Heart left ventricle (tissue), 16 donors: ENCODE data around the gene PEX13. TPM values are rescaled to one million over a fixed set of nuclear protein-coding genes. Genes with fewer than 3 reads are reported as not detected.

ENCODE experiments used
- ATAC-seq, 4 donors: fragments of 200-7000 bp; cut with Tn5 transposase; one replicate each; pipeline ENCODE4 v1.9.1; 2020 to 2022; ENCODE audit warnings: moderate library complexity in 4 of 4, mild to moderate bottlenecking in 3 of 4, moderate number of reproducible peaks in 1 of 4
- DNase-seq, 5 donors: peaks; one replicate each; pipeline ENCODE4 v3.0.0-alpha.2; 2020
- H3K27ac ChIP-seq, 12 donors: fragments of 200-600 bp; sonication (generic) in 4 of 12; one replicate each; pipeline versions ENCODE4 v1.5.0 to v1.8.0; 2016 to 2022; ENCODE audit warnings: mild to moderate bottlenecking in 2 of 12
- H3K27me3 ChIP-seq, 9 donors: fragments of 200-600 bp; sonication (generic) in 2 of 9; one replicate each; pipeline versions ENCODE4 v1.5.1 to v1.8.0; 2016 to 2022; ENCODE audit warnings: mild to moderate bottlenecking in 3 of 9
- H3K36me3 ChIP-seq, 9 donors: fragments of 200-600 bp; sonication (generic) in 2 of 9; one replicate each; pipeline versions ENCODE4 v1.5.0 to v1.8.0; 2018 to 2022; ENCODE audit warnings: mild to moderate bottlenecking in 2 of 9
- H3K4me1 ChIP-seq, 12 donors: fragments of 200-600 bp; sonication (generic) in 4 of 12; one replicate each; pipeline versions ENCODE4 v1.5.0 to v1.8.0; 2016 to 2022; ENCODE audit warnings: mild to moderate bottlenecking in 3 of 12
- H3K4me3 ChIP-seq, 12 donors: fragments of 200-600 bp; sonication (generic) in 4 of 12; one replicate each; pipeline versions ENCODE4 v1.5.0 to v1.8.0; 2017 to 2022; ENCODE audit warnings: mild to moderate bottlenecking in 9 of 12, moderate library complexity in 4 of 12
- H3K9me3 ChIP-seq, 12 donors: fragments of 200-600 bp; sonication (generic) in 4 of 12; one replicate each; pipeline versions ENCODE4 v1.5.0 to v1.8.0; 2016 to 2022; ENCODE audit warnings: mild to moderate bottlenecking in 1 of 12
- CTCF ChIP-seq, 12 donors: fragments of 200-600 bp; sonication (generic) in 4 of 12; IDR thresholded peaks; one replicate each; pipeline versions ENCODE4 v1.5.0 to v1.8.0; 2018 to 2022; ENCODE audit warnings: antibody characterized with exemption in 12 of 12, mild to moderate bottlenecking in 5 of 12
- POLR2A ChIP-seq, 2 donors: fragments of 450-650 bp; IDR thresholded peaks; one replicate each; pipeline ENCODE4 v1.6.1; 2017; ENCODE audit warnings: antibody characterized with exemption in 2 of 2, mild to moderate bottlenecking in 2 of 2, moderate library complexity in 2 of 2
- WGBS, 4 donors: extraction: QIAGEN DNeasy Blood & Tissue Kit in 2 of 4; methylation state at CpG; one replicate each; pipeline versions ENCODE4 v1.1.5 to v1.1.7; 2013 to 2018; 5-methylcytosine and 5-hydroxymethylcytosine counted together
- intact Hi-C, 10 donors: fragments of 100-400 bp; cut with DNase I; formaldehyde crosslinking; loops; one replicate each; pipeline versions ENCODE4 v1.11.1 to v1.14.2; 2022
- polyA plus RNA-seq, 2 donors: library from polyadenylated mRNA; stranded (reverse); fragments of 200-250 nt; gene quantifications; one replicate each; pipeline ENCODE4 v1.2.3, GENCODE V29; 2013
- total RNA-seq, 9 donors: library from RNA; depleted of rRNA in 2 of 9; stranded (reverse); fragments of >200 nt in 2 of 9; fragmentation: NEBNext Ultra II Directional in 3 of 9; extraction: Animal tissue kit (Norgen Biotek cat#: 25700) in 3 of 9; gene quantifications; one replicate each; pipeline versions ENCODE4 v1.1.0 to v1.2.4, GENCODE V29; 2016 to 2023
- donor health status: ischemic (EF 13 %, LVEDD 7.1; RV severe dilation, severe dysfunction).
- donor health status: healthy with polysubstance abuse.
- donor health status: DM: no; HTN: yes; CAD: no.
- donor health status: DM: no; HTN: no; CAD: no.
- donor health status: ischemic (EF 25% LVEDD 6.9; RV normal size, moderate dysfunction).
- donor health status: ischemic (EF 25% LVEDD 5.7; RV mildly dilated, moderate dysfunction).
- donor health status: healthy.
- donor health status: DM: yes; HTN: yes; CAD: no.
- donor health status: ischemic (EF 35%, LVEDD 5.7; RV mildly dilated, moderate dysfunction).
- donor health status: nonischemic (EF 11% LVEDD 7.7; RV severe dilation, severe dysfunction).
- donor health status: DM: yes; HTN: yes; CAD: no.
- donor health status: PGD.
- donor health status: ischemic (EF 29% LVEDD 5.4; RV normal size, mild dysfunction).
- donor health status: nonischemic (EF 23%, LVEDD 6.1; RV moderate dilation, normal function).

Gene PEX13
- total and polyA plus RNA-seq, 11 donors: 11.7 to 27.6 (median 23.8) TPM

GRCh38 chr2:61074100-61074499, 56.6 kb downstream of the PEX13 start:
- Histone ChIP-seq H3K36me3 (peaks cover 0 to 96% (median 76%) of the 10 kb centered on the region in 9 donors), H3K9me3 (no peaks in the 10 kb centered on the region), H3K4me3 (no peak overlapping the region), H3K27me3 (no peaks in the 10 kb centered on the region), H3K4me1 (no peaks in the 10 kb centered on the region), H3K27ac (no peak overlapping the region)
- intact Hi-C loops: no loop called here
- ATAC-seq (no peak), DNase-seq (no peak)
- TF ChIP-seq CTCF (IDR thresholded peaks at IDR 0.05) (no peak), POLR2A (IDR thresholded peaks at IDR 0.05) (no peak)
- WGBS, 4 donors: 94 to 100% (median 99%) methylated on average over 1 of the region's 1 CpG

DNA sequence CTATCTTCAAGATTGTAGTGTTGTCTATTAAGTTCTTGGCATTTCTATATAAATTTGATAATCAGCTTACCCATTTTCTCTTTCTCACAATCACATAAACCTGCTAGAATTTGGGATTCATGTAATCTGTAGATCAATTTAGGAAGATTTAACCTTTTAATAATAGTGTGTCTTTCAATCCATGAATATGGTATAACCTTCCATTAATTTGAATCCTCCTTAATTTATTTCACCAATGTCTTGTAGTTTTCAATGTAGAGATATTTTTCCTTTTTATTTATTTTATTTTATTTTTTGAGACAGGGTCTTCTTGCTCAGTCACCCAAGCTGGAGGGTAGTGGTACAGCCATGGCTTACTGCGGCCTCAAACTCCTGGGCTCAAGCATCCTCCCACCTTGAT, 68.4 kb downstream of the PEX13 start:
- H3K27me3 ChIP-seq: no peaks in the 10 kb centered on the region
- 98 to 100% (median 100%) methylated on average over 1 of the region's 1 CpG for WGBS, 4 donors
- ATAC-seq (no peak), DNase-seq (no peak)
- H3K4me3 ChIP-seq: no peak overlapping the region
- TF ChIP-seq POLR2A (IDR thresholded peaks at IDR 0.05): no peak
- no peak overlapping the region for H3K27ac ChIP-seq
- intact Hi-C loops: no loop called here
- H3K9me3 ChIP-seq: peaks cover 0 to 9% (median 0%) of the 10 kb centered on the region in 12 donors
- no peaks in the 10 kb centered on the region for H3K4me1 ChIP-seq
- peaks cover 0 to 97% (median 71%) of the 10 kb centered on the region in 9 donors for H3K36me3 ChIP-seq

DNA sequence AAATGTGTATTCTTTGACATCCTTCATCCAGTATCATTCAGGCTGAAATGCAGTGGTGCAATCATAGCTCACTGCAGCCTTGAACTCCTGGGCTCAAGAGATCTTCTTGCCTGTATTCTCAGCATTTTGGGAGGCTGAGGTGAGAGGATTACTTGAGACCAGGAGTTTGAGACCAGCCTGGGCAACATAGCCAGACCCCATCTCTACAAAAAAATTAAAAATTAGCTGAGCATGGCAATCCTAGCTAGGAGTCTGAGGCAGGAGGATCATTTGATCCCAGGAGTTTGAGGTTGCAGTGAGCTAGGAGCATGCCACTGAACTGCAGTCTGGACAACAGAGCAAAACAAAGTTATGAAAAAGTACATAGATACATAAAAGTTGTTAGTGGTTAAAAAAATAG, 72.3 kb downstream of the PEX13 start:
- intact Hi-C loops: no loop called here
- H3K27ac ChIP-seq: no peak overlapping the region
- no peaks in the 10 kb centered on the region for H3K27me3 ChIP-seq
- no peak overlapping the region for H3K4me3 ChIP-seq
- peaks cover 0 to 9% (median 0%) of the 10 kb centered on the region in 12 donors for H3K9me3 ChIP-seq
- peaks cover 0 to 84% (median 62%) of the 10 kb centered on the region in 9 donors for H3K36me3 ChIP-seq
- H3K4me1 ChIP-seq: no peaks in the 10 kb centered on the region
- TF ChIP-seq CTCF (IDR thresholded peaks at IDR 0.05): no peak
- no peak for TF ChIP-seq POLR2A (IDR thresholded peaks at IDR 0.05)
- no peak for DNase-seq
- no peak for ATAC-seq

DNA sequence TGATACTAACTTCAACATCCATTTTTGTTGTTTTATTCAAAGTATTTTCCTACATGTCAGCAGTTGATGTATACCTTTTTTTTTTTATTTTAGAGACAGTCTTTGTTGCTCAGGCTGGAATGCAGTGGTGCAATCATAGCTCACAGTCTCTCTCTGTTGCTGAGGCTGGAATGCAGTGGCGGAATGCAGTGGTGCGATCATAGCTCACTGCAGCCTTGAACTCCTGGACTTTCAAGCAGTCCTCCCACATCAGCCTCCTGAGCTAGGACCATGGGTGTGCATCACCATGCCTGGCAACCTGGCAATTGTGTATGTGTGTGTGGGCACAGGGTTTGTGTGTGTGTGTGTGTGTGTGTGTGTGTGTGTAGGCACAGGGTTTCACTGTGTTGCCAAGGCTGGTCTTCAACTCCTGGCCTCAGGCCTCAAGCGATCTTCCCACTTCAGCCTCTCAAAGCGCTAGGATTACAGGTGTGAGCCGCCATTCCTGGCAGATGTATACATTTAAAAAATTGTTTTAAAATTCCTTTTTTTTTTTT, 72.9 kb downstream of the PEX13 start:
- whole genome bisulfite sequencing, 4 donors: 87 to 99% (median 98%) methylated on average over 5 of the region's 5 CpGs

More for the DNA sequence above, 72.9 kb downstream of the PEX13 start:
- H3K4me1 ChIP-seq: no peaks in the 10 kb centered on the region
- no peak for TF ChIP-seq CTCF (IDR thresholded peaks at IDR 0.05)
- no peaks in the 10 kb centered on the region for H3K27me3 ChIP-seq
- no peak overlapping the region for H3K27ac ChIP-seq
- H3K36me3 ChIP-seq: peaks cover 0 to 78% (median 55%) of the 10 kb centered on the region in 9 donors
- no peak overlapping the region for H3K4me3 ChIP-seq
- no peak for DNase-seq
- H3K9me3 ChIP-seq: peaks cover 0 to 7% (median 0%) of the 10 kb centered on the region in 12 donors
- intact Hi-C loops: no loop called here
- no peak for ATAC-seq
